ENCODE results near the gene HYAL3.

The HYAL3 gene

DNA sequence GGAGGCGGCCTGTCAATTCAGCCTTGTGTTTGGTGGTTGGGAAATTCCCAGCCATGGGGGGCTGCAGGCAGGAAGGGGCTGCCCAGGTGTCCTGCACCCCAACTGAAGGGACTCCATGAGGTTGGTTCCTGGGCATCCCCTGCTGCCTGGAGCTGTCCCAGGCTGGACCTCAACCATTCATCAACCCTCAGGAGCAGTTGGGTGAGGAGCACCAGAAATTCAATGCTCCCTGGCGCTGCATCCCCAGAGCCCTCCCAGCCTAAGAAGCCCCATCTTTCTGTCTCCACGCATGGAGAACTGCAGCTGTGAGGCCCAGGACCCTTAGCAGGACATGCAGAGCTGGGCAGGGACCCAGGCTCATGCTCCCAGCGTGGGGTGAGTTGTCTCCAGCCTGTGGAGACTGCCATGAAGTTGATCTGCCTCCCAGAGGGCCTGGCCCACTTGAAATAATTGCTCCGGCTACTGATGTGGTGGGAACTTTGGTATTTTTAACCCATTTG lies 38.2 kb downstream of the HYAL3 start:
- peak overlapping the region; percentile 81 for H3K4ac ChIP-seq (ENCODE audit: low read depth, low read length)
- whole genome bisulfite sequencing (ENCODE audit: extremely low coverage, insufficient coverage, low lambda C conversion rate) = no CpG with 5 or more reads among the region's 5 CpGs
- peak overlapping the region; percentile 9 for H3K27ac ChIP-seq (ENCODE audit: low read depth, low read length)

DNA sequence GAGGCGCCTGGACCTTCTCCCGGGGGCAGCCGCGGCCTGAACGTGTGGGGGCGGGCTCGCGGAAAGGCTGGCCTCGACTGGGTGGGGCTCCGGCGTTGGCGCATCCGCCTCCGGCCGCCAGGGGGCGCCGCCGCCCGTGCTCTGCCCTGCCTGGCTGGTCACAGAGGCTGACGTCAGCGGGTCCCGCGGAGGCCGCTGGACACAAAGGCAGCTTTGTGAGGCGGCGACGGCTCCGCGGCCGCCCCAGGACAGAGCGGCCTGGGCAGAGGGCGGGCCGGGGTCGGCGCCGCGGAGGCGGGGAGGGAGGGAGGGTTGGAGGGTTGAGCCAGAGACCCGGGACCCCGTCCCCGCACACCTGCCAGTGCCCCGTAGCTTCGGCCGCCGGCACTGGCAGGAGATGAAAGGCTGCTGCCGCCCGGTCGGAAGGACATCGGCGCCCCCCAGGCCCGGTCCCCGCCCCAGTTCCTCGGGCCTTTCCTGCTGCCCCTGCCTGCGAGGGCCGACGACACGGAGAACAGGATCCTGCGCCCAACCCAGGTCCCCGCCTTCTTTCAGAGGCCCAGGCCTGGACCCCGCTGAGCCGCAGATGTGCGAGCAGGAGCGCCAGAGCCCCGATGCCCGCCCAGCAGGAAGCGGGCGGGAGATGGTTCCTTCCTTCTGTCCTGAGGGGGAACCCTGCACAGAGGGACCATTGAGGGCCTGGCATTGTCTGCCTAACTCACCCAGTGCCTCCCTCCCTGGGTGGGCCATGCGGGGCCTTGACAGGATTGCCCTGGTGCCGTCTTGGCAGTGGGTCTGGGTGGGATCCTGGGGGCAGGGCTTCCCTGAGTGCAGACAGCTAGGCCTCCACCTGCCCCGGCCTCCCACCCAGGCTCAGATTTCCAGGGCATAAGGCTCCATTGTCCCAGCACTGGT lies 38.9 kb downstream of the HYAL3 start:
- WGBS (ENCODE audit: extremely low coverage, insufficient coverage, low lambda C conversion rate) = no CpG with 5 or more reads among the region's 70 CpGs
- peak overlapping the region; percentile 6 for H2AK5ac ChIP-seq (ENCODE audit: low read length)
- peak overlapping the region; percentile 82 for H3K27ac ChIP-seq (ENCODE audit: low read depth, low read length)
- peak overlapping the region; percentile 8 for H2BK120ac ChIP-seq (ENCODE audit: low read depth, low read length)
- peak; percentile 96 for DNase-seq
- H4K8ac ChIP-seq (ENCODE audit: low read depth, low read length) = no peak overlapping the region
- no peaks in the 10 kb centered on the region for H3K79me2 ChIP-seq (ENCODE audit: control insufficient read depth, insufficient read depth, low read length)
- peak overlapping the region; percentile 81 for H3K18ac ChIP-seq (ENCODE audit: low read length)
- peak overlapping the region; percentile 70 for H3K9ac ChIP-seq (ENCODE audit: low read length)
- peak overlapping the region; percentile 6 for H3K4me3 ChIP-seq (ENCODE audit: low read length)
- no peaks in the 10 kb centered on the region for H3K27me3 ChIP-seq (ENCODE audit: insufficient read depth, low read length, poor library complexity)
- H3K4me1 ChIP-seq (ENCODE audit: control insufficient read depth, low read depth, low read length) = peaks cover 6% of the 10 kb centered on the region
- H3K79me1 ChIP-seq (ENCODE audit: low read length) = peaks cover 2% of the 10 kb centered on the region
- H3K36me3 ChIP-seq (ENCODE audit: control insufficient read depth, insufficient read depth, low read length) = peaks cover 9% of the 10 kb centered on the region
- peak overlapping the region; percentile 1 for H2BK5ac ChIP-seq (ENCODE audit: low read length)
- peak overlapping the region; percentile 48 for H3K23ac ChIP-seq (ENCODE audit: low read length)
- H3K4ac ChIP-seq (ENCODE audit: low read depth, low read length) = peak overlapping the region; percentile 81
- peak overlapping the region; percentile 77 for H3K56ac ChIP-seq (ENCODE audit: low read length)
- H3K4me2 ChIP-seq (ENCODE audit: low read length) = peak overlapping the region; percentile 49
- no peak overlapping the region for H2BK15ac ChIP-seq (replicated peaks; ENCODE audit: low read depth)
- H4K5ac ChIP-seq (ENCODE audit: low read length) = no peak overlapping the region

More for the DNA sequence above, 38.2 kb downstream of the HYAL3 start:
- Histone ChIP-seq H3K9ac (ENCODE audit: low read length) (peak overlapping the region; percentile 70), H3K4me1 (ENCODE audit: control insufficient read depth, low read depth, low read length) (peaks cover 9% of the 10 kb centered on the region), H2BK15ac (replicated peaks; ENCODE audit: low read depth) (no peak overlapping the region), H2AK5ac (ENCODE audit: low read length) (no peak overlapping the region), H3K79me1 (ENCODE audit: low read length) (peaks cover 2% of the 10 kb centered on the region), H3K56ac (ENCODE audit: low read length) (peak overlapping the region; percentile 77), H3K23ac (ENCODE audit: low read length) (peak overlapping the region; percentile 54), H4K8ac (ENCODE audit: low read depth, low read length) (no peak overlapping the region), H2BK5ac (ENCODE audit: low read length) (no peak overlapping the region), H3K27me3 (ENCODE audit: insufficient read depth, low read length, poor library complexity) (no peaks in the 10 kb centered on the region), H3K18ac (ENCODE audit: low read length) (peak overlapping the region; percentile 81), H3K4me3 (ENCODE audit: low read length) (no peak overlapping the region), H3K36me3 (ENCODE audit: control insufficient read depth, insufficient read depth, low read length) (peaks cover 7% of the 10 kb centered on the region), H2BK120ac (ENCODE audit: low read depth, low read length) (no peak overlapping the region), H3K79me2 (ENCODE audit: control insufficient read depth, insufficient read depth, low read length) (no peaks in the 10 kb centered on the region), H3K4me2 (ENCODE audit: low read length) (no peak overlapping the region), H4K5ac (ENCODE audit: low read length) (no peak overlapping the region)
- DNase-seq = no peak

DNA sequence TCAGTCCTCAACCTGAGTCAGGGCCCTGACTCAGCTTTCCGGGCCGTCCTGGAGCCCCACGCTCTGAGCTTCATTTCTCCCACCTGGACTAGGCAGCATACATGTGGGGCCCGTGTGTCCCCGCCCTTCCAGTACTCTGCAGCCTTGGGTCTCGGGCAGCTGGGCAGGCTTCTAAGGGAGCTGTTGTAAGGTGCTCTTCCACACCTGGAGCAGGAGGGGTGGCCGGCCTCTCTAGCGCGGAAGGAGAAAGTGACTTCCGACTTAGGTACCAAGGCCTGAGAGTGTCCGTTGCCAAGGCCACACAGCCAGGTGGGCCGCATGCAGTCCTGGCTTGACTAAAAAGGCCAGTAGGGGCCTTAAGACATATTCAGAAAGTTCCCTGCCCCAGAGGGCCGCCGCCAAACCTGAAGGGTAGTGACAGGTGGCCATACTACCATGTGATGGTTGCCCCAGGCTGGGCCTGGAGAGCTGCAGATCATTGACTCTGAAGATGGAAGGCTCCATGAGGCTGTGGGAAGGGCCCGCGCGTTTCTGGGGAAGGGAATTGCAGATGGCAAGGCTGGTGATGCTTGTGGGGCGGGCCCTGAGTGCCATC lies 39.7 kb downstream of the HYAL3 start:
- Histone ChIP-seq H2BK5ac (ENCODE audit: low read length) (no peak overlapping the region), H3K9ac (ENCODE audit: low read length) (peak overlapping the region; percentile 53), H3K18ac (ENCODE audit: low read length) (no peak overlapping the region), H3K4ac (ENCODE audit: low read depth, low read length) (no peak overlapping the region), H3K27me3 (ENCODE audit: insufficient read depth, low read length, poor library complexity) (no peaks in the 10 kb centered on the region), H3K23ac (ENCODE audit: low read length) (no peak overlapping the region), H3K56ac (ENCODE audit: low read length) (peak overlapping the region; percentile 68), H4K5ac (ENCODE audit: low read length) (no peak overlapping the region), H3K4me3 (ENCODE audit: low read length) (no peak overlapping the region), H4K8ac (ENCODE audit: low read depth, low read length) (no peak overlapping the region), H2BK120ac (ENCODE audit: low read depth, low read length) (no peak overlapping the region), H2BK15ac (replicated peaks; ENCODE audit: low read depth) (no peak overlapping the region), H3K79me1 (ENCODE audit: low read length) (peaks cover 2% of the 10 kb centered on the region), H3K36me3 (ENCODE audit: control insufficient read depth, insufficient read depth, low read length) (peaks cover 9% of the 10 kb centered on the region), H3K27ac (ENCODE audit: low read depth, low read length) (peak overlapping the region; percentile 5), H2AK5ac (ENCODE audit: low read length) (no peak overlapping the region), H3K4me1 (ENCODE audit: control insufficient read depth, low read depth, low read length) (peaks cover 3% of the 10 kb centered on the region), H3K4me2 (ENCODE audit: low read length) (no peak overlapping the region), H3K79me2 (ENCODE audit: control insufficient read depth, insufficient read depth, low read length) (no peaks in the 10 kb centered on the region)
- DNase-seq = no peak
- WGBS (ENCODE audit: extremely low coverage, insufficient coverage, low lambda C conversion rate) = no CpG with 5 or more reads among the region's 18 CpGs

DNA sequence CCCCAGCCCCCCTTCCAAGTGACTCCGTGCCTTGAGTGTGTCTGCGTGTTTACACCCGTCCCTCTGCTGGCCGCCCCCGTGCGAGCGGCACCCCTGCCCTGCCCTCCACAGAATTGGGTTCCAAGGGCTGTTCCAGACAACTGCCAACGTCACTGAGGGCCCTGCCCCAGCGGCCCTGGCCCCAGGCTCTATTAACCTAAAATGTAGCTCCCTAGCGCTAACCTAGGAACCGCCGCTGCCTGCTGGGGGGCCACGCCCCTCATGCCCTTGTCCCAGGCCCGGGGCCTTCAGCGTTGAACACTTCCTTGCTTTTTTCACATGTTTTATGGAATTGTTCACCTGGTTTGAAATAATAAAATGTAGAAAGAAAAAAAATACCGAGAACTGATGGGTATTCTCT lies 40.2 kb downstream of the HYAL3 start:
- Histone ChIP-seq H3K4me1 (ENCODE audit: control insufficient read depth, low read depth, low read length) (no peaks in the 10 kb centered on the region), H4K8ac (ENCODE audit: low read depth, low read length) (no peak overlapping the region), H3K18ac (ENCODE audit: low read length) (no peak overlapping the region), H2AK5ac (ENCODE audit: low read length) (no peak overlapping the region), H3K4me2 (ENCODE audit: low read length) (no peak overlapping the region), H3K4ac (ENCODE audit: low read depth, low read length) (no peak overlapping the region), H2BK120ac (ENCODE audit: low read depth, low read length) (no peak overlapping the region), H3K36me3 (ENCODE audit: control insufficient read depth, insufficient read depth, low read length) (peaks cover 9% of the 10 kb centered on the region), H4K5ac (ENCODE audit: low read length) (no peak overlapping the region), H3K27me3 (ENCODE audit: insufficient read depth, low read length, poor library complexity) (no peaks in the 10 kb centered on the region), H3K23ac (ENCODE audit: low read length) (no peak overlapping the region), H3K56ac (ENCODE audit: low read length) (peak overlapping the region; percentile 68), H3K4me3 (ENCODE audit: low read length) (no peak overlapping the region), H2BK5ac (ENCODE audit: low read length) (no peak overlapping the region), H3K79me1 (ENCODE audit: low read length) (peaks cover 3% of the 10 kb centered on the region), H2BK15ac (replicated peaks; ENCODE audit: low read depth) (no peak overlapping the region), H3K27ac (ENCODE audit: low read depth, low read length) (no peak overlapping the region), H3K79me2 (ENCODE audit: control insufficient read depth, insufficient read depth, low read length) (no peaks in the 10 kb centered on the region), H3K9ac (ENCODE audit: low read length) (no peak overlapping the region)
- DNase-seq = no peak
- WGBS (ENCODE audit: extremely low coverage, insufficient coverage, low lambda C conversion rate) = no CpG with 5 or more reads among the region's 16 CpGs

DNA sequence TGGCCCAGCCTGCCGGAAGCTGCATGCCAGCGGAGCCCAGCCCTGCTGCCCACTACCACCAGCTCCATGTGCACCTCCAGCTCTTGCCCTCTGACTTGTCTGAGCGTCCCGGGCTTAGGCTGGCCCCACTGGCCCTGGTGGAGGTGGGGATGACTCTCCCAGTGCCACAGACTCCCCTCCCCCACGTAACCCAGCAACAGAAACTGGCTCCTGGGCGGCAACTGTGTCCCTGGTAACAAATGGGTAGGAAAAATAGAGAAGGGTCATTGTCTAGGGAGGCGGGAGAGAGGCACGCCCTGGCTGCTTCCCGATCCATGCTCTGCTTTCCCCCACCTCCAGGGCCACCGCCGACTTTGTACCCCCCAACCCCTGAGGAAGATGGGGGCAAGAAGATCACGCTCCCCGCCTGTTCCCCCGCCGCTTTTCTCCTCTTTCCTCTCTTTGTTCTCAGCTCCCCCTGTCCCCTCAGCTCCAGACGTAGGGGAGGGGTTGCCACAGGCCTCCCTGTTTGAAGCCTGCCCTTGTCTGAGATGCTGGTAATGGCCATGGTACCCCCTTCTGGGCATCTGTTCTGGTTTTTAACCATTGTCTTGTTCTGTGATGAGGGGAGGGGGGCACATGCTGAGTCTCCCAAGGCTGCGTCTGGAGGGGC lies 41.0 kb downstream of the HYAL3 start:
- Histone ChIP-seq H3K18ac (ENCODE audit: low read length) (no peak overlapping the region), H4K8ac (ENCODE audit: low read depth, low read length) (no peak overlapping the region), H2BK5ac (ENCODE audit: low read length) (no peak overlapping the region), H3K79me1 (ENCODE audit: low read length) (peaks cover 4% of the 10 kb centered on the region), H2AK5ac (ENCODE audit: low read length) (no peak overlapping the region), H3K27me3 (ENCODE audit: insufficient read depth, low read length, poor library complexity) (no peaks in the 10 kb centered on the region), H3K9ac (ENCODE audit: low read length) (no peak overlapping the region), H3K4me2 (ENCODE audit: low read length) (no peak overlapping the region), H4K5ac (ENCODE audit: low read length) (no peak overlapping the region), H3K79me2 (ENCODE audit: control insufficient read depth, insufficient read depth, low read length) (no peaks in the 10 kb centered on the region), H2BK15ac (replicated peaks; ENCODE audit: low read depth) (no peak overlapping the region), H2BK120ac (ENCODE audit: low read depth, low read length) (no peak overlapping the region), H3K23ac (ENCODE audit: low read length) (no peak overlapping the region), H3K56ac (ENCODE audit: low read length) (no peak overlapping the region), H3K4ac (ENCODE audit: low read depth, low read length) (no peak overlapping the region), H3K27ac (ENCODE audit: low read depth, low read length) (no peak overlapping the region), H3K36me3 (ENCODE audit: control insufficient read depth, insufficient read depth, low read length) (peaks cover 9% of the 10 kb centered on the region), H3K4me3 (ENCODE audit: low read length) (no peak overlapping the region), H3K4me1 (ENCODE audit: control insufficient read depth, low read depth, low read length) (no peaks in the 10 kb centered on the region)
- WGBS (ENCODE audit: extremely low coverage, insufficient coverage, low lambda C conversion rate) = no CpG with 5 or more reads among the region's 17 CpGs
- no peak for DNase-seq

Measured in mesendoderm (in vitro differentiated cells).